ENCODE results near the gene TUT7. TPM values are rescaled to one million over a fixed set of nuclear protein-coding genes. Genes with fewer than 3 reads are reported as not detected.

Gene TUT7
- total RNA-seq, 2 experiments from 2014 or later = 29.2 to 43.4 TPM

- ChIA-PET POLR2A (no interaction called here), CTCF (ENCODE audit: unreplicated experiment) (no interaction called here)
- DNase-seq (ENCODE audit: low spot score) = no peak
- H3K9me2 ChIP-seq (ENCODE audit: insufficient read depth, low read length) = peaks cover 4% of the 10 kb centered on the region; the same call in 1 of the 2 replicates
- no peaks in the 10 kb centered on the region for H3K4me1 ChIP-seq (ENCODE audit: insufficient read depth, low read length, poor library complexity, severe bottlenecking)
- no peaks in the 10 kb centered on the region for H3K36me3 ChIP-seq (ENCODE audit: insufficient read depth, low read length)
- no peak overlapping the region for H3K4me2 ChIP-seq (ENCODE audit: low read length)
- H3K27ac ChIP-seq (ENCODE audit: low read depth, low read length, poor library complexity, severe bottlenecking) = no peak overlapping the region
- H2AFZ ChIP-seq (ENCODE audit: low read length) = no peak overlapping the region
- H3K9me3 ChIP-seq (ENCODE audit: low read length) = no peaks in the 10 kb centered on the region
- BruUV-seq (replicated peaks) = no TSS peak
- H3K4me3 ChIP-seq (ENCODE audit: low read depth, low read length, poor library complexity, severe bottlenecking) = no peak overlapping the region
- no peak for TF ChIP-seq EZH2phosphoT487 (IDR thresholded peaks at IDR 0.05; ENCODE audit: borderline replicate concordance, low read depth, low read length)
- H4K20me1 ChIP-seq (ENCODE audit: insufficient read depth, low read length) = no peaks in the 10 kb centered on the region
- intact Hi-C loops (cut with micrococcal nuclease; ENCODE audit: unreplicated experiment) = no loop called here
- H3K79me2 ChIP-seq (ENCODE audit: insufficient read depth, low read depth, low read length) = no peaks in the 10 kb centered on the region
These were observed 107.5 kb downstream of the TUT7 start for GRCh38 chr9:86246752-86247161.

- H4K20me1 ChIP-seq (ENCODE audit: insufficient read depth, low read length) = no peaks in the 10 kb centered on the region
- no peak overlapping the region for H3K4me2 ChIP-seq (ENCODE audit: low read length)
- TF ChIP-seq EZH2phosphoT487 (IDR thresholded peaks at IDR 0.05; ENCODE audit: borderline replicate concordance, low read depth, low read length) (no peak), CTCF (conservative IDR thresholded peaks at IDR 0.05; ENCODE audit: low read length) (no peak)
- no peaks in the 10 kb centered on the region for H3K36me3 ChIP-seq (ENCODE audit: insufficient read depth, low read length)
- POLR2A ChIA-PET = no interaction called here
- CTCF ChIA-PET (ENCODE audit: unreplicated experiment) = no interaction called here
- no peaks in the 10 kb centered on the region for H3K79me2 ChIP-seq (ENCODE audit: insufficient read depth, low read depth, low read length)
- H3K9me3 ChIP-seq (ENCODE audit: low read length) = no peaks in the 10 kb centered on the region
- no TSS peak for BruUV-seq (replicated peaks)
- no peak overlapping the region for H3K4me3 ChIP-seq (ENCODE audit: low read depth, low read length, poor library complexity, severe bottlenecking)
- intact Hi-C loops (cut with micrococcal nuclease; ENCODE audit: unreplicated experiment) = no loop called here
- DNase-seq (ENCODE audit: low spot score) = no peak
- H3K4me1 ChIP-seq (ENCODE audit: insufficient read depth, low read length, poor library complexity, severe bottlenecking) = no peaks in the 10 kb centered on the region
- H3K27ac ChIP-seq (ENCODE audit: low read depth, low read length, poor library complexity, severe bottlenecking) = no peak overlapping the region
- H2AFZ ChIP-seq (ENCODE audit: low read length) = no peak overlapping the region
- H3K9me2 ChIP-seq (ENCODE audit: insufficient read depth, low read length) = no peaks in the 10 kb centered on the region
These were observed 112.1 kb downstream of the TUT7 start for GRCh38 chr9:86242071-86242470.

- H3K4me2 ChIP-seq (ENCODE audit: low read length) = no peak overlapping the region
- no peaks in the 10 kb centered on the region for H3K79me2 ChIP-seq (ENCODE audit: insufficient read depth, low read depth, low read length)
- POLR2A ChIA-PET = no interaction called here
- intact Hi-C loops (cut with micrococcal nuclease; ENCODE audit: unreplicated experiment) = no loop called here
- no peaks in the 10 kb centered on the region for H3K9me2 ChIP-seq (ENCODE audit: insufficient read depth, low read length)
- H3K4me1 ChIP-seq (ENCODE audit: insufficient read depth, low read length, poor library complexity, severe bottlenecking) = no peaks in the 10 kb centered on the region
- no peak for DNase-seq (ENCODE audit: low spot score)
- BruUV-seq (replicated peaks) = no TSS peak
- CTCF ChIA-PET (ENCODE audit: unreplicated experiment) = no interaction called here
- no peak overlapping the region for H3K4me3 ChIP-seq (ENCODE audit: low read depth, low read length, poor library complexity, severe bottlenecking)
- H3K27ac ChIP-seq (ENCODE audit: low read depth, low read length, poor library complexity, severe bottlenecking) = no peak overlapping the region
- H3K9me3 ChIP-seq (ENCODE audit: low read length) = no peaks in the 10 kb centered on the region
- H2AFZ ChIP-seq (ENCODE audit: low read length) = no peak overlapping the region
- no peak for TF ChIP-seq CTCF (conservative IDR thresholded peaks at IDR 0.05; ENCODE audit: low read length)
- no peak for TF ChIP-seq EZH2phosphoT487 (IDR thresholded peaks at IDR 0.05; ENCODE audit: borderline replicate concordance, low read depth, low read length)
- no peaks in the 10 kb centered on the region for H4K20me1 ChIP-seq (ENCODE audit: insufficient read depth, low read length)
- no peaks in the 10 kb centered on the region for H3K36me3 ChIP-seq (ENCODE audit: insufficient read depth, low read length)
These were observed 113.0 kb downstream of the TUT7 start for GRCh38 chr9:86241216-86241615.
